ENCODE measurements around the gene VPS54. TPM values are rescaled to one million over a fixed set of nuclear protein-coding genes. Genes with fewer than 3 reads are reported as not detected.

VPS54 gene
- polyA plus RNA-seq, 1 donor (not counting 4 experiments of a cell fraction or from before 2014, with no cell fraction given): 18.2 TPM

DNA sequence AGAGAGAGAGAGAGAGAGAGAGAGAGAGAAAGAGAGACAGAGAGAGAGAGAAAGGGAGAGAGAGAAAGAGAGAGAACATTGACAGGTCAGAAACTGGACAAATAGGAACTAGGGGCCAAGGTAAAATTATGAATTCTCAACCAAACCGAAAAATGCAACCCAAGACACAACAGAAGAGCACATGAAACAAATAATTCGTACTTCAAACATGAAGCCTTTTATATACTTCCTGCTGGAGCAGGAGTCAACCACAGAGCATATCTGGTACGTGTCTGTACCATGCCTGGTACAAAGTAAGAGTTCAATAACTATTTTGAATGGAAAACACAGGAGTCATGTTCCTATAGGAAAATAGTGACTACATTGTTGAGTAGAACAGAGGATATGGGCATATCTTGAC, 6.5 kb upstream of the VPS54 start:
- Histone ChIP-seq H3K4me1 (ENCODE audit: control insufficient read depth, extremely low read depth, insufficient read depth, low read length) (peaks cover 3% of the 10 kb centered on the region), H3K9ac (ENCODE audit: control insufficient read depth, extremely low read depth, insufficient read depth, low read length) (no peak overlapping the region), H3K4me2 (ENCODE audit: control insufficient read depth, extremely low read depth, insufficient read depth, low read depth, low read length) (no peak overlapping the region), H3K79me2 (ENCODE audit: control insufficient read depth, insufficient read depth, low read length) (no peaks in the 10 kb centered on the region), H4K20me1 (ENCODE audit: control insufficient read depth, extremely low read depth, insufficient read depth, low read length) (no peaks in the 10 kb centered on the region), H3K9me3 (ENCODE audit: control insufficient read depth, low read depth, low read length) (no peaks in the 10 kb centered on the region), H2AFZ (ENCODE audit: control insufficient read depth, low read length) (no peak overlapping the region), H3K9me1 (ENCODE audit: control insufficient read depth, extremely low read depth, insufficient read depth, low read length) (no peaks in the 10 kb centered on the region), H3K27ac (ENCODE audit: control insufficient read depth, insufficient read depth, low read length) (no peak overlapping the region), H3K27me3 (ENCODE audit: control insufficient read depth, extremely low read depth, insufficient read depth, low read length) (no peaks in the 10 kb centered on the region), H3K36me3 (ENCODE audit: control insufficient read depth in 2 of 2, extremely low read depth in 1 of 2, insufficient read depth in 2 of 2, low read length in 2 of 2) (no peaks in the 10 kb centered on the region), H3K4me3 (ENCODE audit: control insufficient read depth in 2 of 3, extremely low read depth in 1 of 3, insufficient read depth in 2 of 3, low read depth in 1 of 3, low read length in 3 of 3) (no peak overlapping the region)
- TF ChIP-seq, protein P1, sequence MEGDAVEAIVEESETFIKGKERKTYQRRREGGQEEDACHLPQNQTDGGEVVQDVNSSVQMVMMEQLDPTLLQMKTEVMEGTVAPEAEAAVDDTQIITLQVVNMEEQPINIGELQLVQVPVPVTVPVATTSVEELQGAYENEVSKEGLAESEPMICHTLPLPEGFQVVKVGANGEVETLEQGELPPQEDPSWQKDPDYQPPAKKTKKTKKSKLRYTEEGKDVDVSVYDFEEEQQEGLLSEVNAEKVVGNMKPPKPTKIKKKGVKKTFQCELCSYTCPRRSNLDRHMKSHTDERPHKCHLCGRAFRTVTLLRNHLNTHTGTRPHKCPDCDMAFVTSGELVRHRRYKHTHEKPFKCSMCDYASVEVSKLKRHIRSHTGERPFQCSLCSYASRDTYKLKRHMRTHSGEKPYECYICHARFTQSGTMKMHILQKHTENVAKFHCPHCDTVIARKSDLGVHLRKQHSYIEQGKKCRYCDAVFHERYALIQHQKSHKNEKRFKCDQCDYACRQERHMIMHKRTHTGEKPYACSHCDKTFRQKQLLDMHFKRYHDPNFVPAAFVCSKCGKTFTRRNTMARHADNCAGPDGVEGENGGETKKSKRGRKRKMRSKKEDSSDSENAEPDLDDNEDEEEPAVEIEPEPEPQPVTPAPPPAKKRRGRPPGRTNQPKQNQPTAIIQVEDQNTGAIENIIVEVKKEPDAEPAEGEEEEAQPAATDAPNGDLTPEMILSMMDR (optimal IDR thresholded peaks at IDR 0.05 in 1 of 3, IDR thresholded peaks at IDR 0.05 in 1 of 3, conservative IDR thresholded peaks at IDR 0.05 in 1 of 3; ENCODE audit: extremely low read depth in 1 of 3, insufficient read depth in 2 of 3, low read length in 3 of 3): no peak
- dilution Hi-C loops (cut with MboI; ENCODE audit: extremely low pct_ligation_motif_present, low sequenced_read_pairs): no loop called here
- DNase-seq (ENCODE audit: low read depth, low spot score): no peak
- no peak for FAIRE-seq

DNA sequence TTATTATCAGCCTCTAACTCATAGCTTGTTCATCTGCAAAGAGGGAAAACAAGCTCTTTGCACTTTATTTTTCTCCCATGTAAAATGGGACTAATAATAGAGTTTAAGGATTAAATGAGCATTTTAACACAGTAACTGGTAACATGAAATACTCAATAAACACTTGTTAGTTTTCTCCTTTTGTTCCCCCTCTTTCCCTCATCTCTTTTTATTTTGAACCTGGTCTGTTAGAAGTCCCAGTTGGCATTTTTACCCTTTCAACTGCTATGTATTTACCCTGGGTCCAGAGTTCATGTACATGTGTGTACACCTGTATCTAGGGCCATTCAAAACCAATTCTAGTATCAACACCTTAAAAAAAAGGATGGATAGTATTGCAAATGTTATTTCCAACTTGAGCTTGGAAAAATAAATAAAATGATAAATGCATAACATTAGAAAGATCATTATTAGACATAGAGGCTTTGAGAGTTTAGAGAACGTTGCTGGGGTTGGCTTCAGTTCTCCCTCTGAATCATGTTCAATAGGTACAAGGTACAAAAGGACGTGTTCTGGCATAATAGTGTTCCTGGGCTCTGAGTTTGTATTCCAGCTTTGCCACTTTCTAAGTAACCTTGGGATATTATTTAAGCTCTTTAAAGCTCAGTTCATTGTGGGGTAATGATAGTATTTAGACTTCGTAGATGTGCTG, 5.2 kb upstream of the VPS54 start:
- no peak overlapping the region for H3K9ac ChIP-seq (ENCODE audit: control insufficient read depth, extremely low read depth, insufficient read depth, low read length)
- FAIRE-seq (no peak), DNase-seq (ENCODE audit: low read depth, low spot score) (no peak)
- H4K20me1 ChIP-seq (ENCODE audit: control insufficient read depth, extremely low read depth, insufficient read depth, low read length): no peaks in the 10 kb centered on the region
- H3K36me3 ChIP-seq (ENCODE audit: control insufficient read depth in 2 of 2, extremely low read depth in 1 of 2, insufficient read depth in 2 of 2, low read length in 2 of 2): no peaks in the 10 kb centered on the region
- H3K27ac ChIP-seq (ENCODE audit: control insufficient read depth, insufficient read depth, low read length): no peak overlapping the region
- H2AFZ ChIP-seq (ENCODE audit: control insufficient read depth, low read length): no peak overlapping the region
- H3K9me1 ChIP-seq (ENCODE audit: control insufficient read depth, extremely low read depth, insufficient read depth, low read length): no peaks in the 10 kb centered on the region
- H3K4me3 ChIP-seq (ENCODE audit: control insufficient read depth in 2 of 3, extremely low read depth in 1 of 3, insufficient read depth in 2 of 3, low read depth in 1 of 3, low read length in 3 of 3): no peak overlapping the region
- peaks cover 9% of the 10 kb centered on the region for H3K4me1 ChIP-seq (ENCODE audit: control insufficient read depth, extremely low read depth, insufficient read depth, low read length)
- TF ChIP-seq, protein P1 (optimal IDR thresholded peaks at IDR 0.05 in 1 of 3, IDR thresholded peaks at IDR 0.05 in 1 of 3, conservative IDR thresholded peaks at IDR 0.05 in 1 of 3; ENCODE audit: extremely low read depth in 1 of 3, insufficient read depth in 2 of 3, low read length in 3 of 3): no peak
- TF ChIP-seq EZH2 (IDR thresholded peaks at IDR 0.05; ENCODE audit: low read length): no peak
- dilution Hi-C loops (cut with MboI; ENCODE audit: extremely low pct_ligation_motif_present, low sequenced_read_pairs): no loop called here
- H3K4me2 ChIP-seq (ENCODE audit: control insufficient read depth, extremely low read depth, insufficient read depth, low read depth, low read length): no peak overlapping the region
- no peaks in the 10 kb centered on the region for H3K9me3 ChIP-seq (ENCODE audit: control insufficient read depth, low read depth, low read length)
- no peaks in the 10 kb centered on the region for H3K27me3 ChIP-seq (ENCODE audit: control insufficient read depth, extremely low read depth, insufficient read depth, low read length)
- no peaks in the 10 kb centered on the region for H3K79me2 ChIP-seq (ENCODE audit: control insufficient read depth, insufficient read depth, low read length)
